ENCODE results near the gene PRSS27.
"Not testable (repeated sequence)": the region's sequence is repeated elsewhere in the genome, so short reads cannot be mapped to it uniquely, and the experiment has no call there.

Gene PRSS27

GRCh38 chr16:2721634-2722173 is 1.7 kb upstream of the PRSS27 start:
- not testable (repeated sequence) for DNase-seq

DNA sequence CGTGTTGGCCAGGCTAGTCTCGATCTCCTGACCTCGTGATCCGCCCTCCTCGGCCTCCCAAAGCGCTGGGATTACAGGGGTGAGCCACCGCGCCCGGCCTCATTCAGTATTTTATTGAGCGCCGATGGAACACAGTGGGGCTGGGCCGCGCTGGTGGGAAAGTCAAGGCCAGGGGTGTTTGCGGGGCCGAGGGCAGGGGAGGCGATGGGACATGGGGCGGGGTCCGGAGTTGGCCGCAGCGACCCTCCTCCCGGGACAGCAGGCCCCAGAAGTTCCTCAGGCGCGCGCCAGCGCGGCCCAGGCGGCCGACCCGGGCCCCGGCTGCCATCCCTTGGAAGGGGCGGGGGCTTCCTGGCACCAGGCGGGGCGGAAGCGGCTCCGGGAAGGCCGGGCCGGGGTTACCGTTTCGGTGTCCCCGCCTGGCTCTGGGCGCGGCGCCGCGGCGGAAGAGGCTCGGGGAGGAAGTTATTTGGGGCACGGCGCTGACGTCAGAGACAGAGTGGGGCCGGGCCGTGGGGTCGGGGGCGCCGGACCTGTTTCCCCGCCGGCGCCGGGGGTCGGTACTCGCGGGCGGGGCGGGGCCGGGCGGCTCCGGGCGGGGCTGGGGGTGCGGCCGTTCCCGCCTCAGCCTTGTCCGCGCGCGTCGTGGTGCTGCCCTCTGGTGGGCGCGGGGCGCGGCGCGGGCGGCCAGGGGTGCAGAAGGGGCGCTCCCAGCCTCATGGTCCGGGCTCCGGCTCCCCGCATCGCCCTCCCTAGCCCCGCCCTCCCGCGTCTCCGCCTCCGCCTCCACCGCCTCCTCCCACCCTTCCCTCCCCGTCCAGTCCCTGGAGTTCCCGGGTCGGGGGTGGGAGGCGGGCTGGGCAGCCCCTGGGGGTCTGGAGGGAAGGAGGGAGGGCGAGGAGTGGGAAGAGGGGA is 952 bp upstream of the PRSS27 start:
- DNase-seq = peak; percentile 80 to 82 (median 81)

GRCh38 chr16:2719328-2720063 is 528 bp downstream of the PRSS27 start:
- no peak for DNase-seq

- DNase-seq = no peak
Measured at GRCh38 chr16:2717383-2718263, 2.4 kb downstream of the PRSS27 start.

DNA sequence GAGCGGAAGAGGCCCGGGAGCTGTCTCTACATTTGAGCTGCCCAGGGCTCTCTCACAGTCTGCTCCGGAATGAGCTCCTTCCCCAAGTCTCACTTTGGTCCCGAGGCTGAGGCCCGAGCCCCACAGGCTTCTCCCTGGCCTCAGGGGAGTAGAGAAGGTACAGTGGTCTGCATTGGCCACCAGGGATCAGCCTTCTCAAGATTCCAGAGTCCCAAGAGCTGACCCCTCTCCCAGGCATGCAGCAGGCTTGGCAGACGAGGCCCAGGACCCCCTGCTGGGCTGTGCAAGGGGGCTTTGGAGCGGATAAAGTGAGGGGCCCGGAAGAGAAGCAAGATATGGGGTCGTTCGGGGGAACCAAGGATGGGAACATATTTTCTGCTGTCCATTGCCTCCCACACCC is 3.1 kb downstream of the PRSS27 start:
- no peak for DNase-seq

DNA sequence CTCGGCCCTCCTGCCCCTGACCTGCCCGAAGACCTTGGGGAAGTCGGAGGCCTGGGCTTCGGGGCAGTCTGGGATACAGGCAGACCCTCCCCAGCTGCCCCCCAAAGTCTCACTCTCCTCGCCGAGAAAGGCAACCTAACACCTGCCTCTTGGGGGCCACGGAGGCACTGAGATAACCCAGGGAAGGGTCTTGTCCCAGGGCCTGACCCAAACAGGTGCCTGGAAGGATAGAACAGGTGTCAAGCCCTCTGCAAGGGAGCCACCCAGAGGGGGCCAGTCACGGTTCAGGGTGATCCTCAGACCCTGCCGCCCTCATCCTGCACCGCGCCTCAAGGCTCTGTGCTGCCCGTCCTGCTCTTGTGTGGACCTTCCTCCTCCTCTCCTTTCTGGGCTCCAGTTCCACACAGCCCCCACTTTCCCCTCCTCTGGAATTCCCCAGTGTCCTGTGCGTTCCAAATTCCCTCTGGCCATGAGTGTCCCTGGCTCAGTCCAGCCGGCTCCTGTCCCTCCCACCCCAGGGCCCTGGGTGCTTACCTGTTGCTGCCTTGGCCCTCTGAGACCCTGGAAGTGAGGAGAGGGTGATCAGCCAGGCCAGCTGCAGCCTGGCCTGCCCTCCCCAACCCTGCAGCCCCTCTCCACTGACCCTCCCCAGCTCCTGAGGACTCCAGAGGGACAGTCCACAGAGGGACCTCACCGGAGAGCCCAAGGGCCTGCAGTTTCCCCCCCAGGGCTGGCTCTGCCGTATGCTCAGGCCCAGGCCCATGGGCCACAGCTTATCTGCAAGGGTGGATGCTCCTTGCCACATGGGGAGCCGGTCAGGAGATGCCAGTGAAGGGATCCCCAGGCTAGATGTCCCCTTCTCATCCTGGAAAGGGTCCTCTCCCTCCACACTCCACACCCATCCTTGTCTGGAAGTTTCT is 3.8 kb downstream of the PRSS27 start:
- DNase-seq = no peak

GRCh38 chr16:2715519-2715918 is 4.5 kb downstream of the PRSS27 start:
- DNase-seq = peak; percentile 52 to 71 (median 64)

- no peak for DNase-seq
Measured at GRCh38 chr16:2715064-2715463, 5.0 kb downstream of the PRSS27 start.

DNA sequence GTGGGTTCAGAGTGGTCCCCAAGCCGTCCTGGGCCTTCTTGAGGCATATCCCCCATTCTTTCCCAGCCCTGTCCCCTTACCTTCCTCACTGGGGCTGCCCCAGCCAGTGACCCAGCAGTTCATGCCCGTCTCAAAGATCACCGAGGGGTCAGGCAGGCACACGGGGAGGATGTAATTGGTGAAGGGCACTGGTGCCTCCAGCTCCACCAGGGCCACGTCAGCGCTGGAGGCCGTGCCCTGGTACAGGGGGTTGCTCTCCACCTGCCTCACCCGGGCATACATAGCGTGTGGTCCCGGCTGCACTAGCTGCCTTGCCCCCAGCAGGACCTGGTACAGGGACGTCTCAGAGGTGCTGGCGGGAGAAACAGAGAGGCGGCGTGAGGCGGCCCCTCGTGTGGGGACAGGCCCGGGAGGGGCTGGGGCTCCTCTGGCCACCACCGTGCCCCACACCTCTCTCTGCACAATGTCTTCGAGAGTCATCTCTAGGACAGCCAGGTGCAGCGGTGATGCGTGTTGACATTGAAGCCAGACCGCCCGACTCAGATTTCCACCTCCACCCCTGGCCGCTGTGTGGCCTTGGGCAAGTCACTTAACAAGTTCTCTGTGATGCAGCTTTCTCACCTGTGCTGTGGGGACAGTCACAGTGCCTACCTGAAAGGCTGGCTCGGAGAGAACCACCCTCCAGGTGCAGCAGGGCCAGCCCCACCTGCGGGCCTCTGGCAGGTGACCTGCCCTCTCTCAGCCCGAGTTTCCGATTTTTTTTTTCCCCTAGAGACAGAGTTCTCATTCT is 5.8 kb downstream of the PRSS27 start:
- no peak for DNase-seq

- DNase-seq = no peak
Measured at GRCh38 chr16:2713523-2713922, 6.5 kb downstream of the PRSS27 start.

- DNase-seq = no peak
Measured at GRCh38 chr16:2712546-2712945, 7.5 kb downstream of the PRSS27 start.

GRCh38 chr16:2712063-2712441 is 8.0 kb downstream of the PRSS27 start:
- no peak for DNase-seq

- DNase-seq = no peak
Measured at GRCh38 chr16:2711370-2712062, 8.5 kb downstream of the PRSS27 start.

GRCh38 chr16:2710711-2711231 is 9.3 kb downstream of the PRSS27 start:
- no peak for DNase-seq

- DNase-seq = no peak
Measured at GRCh38 chr16:2710021-2710710, 9.9 kb downstream of the PRSS27 start.

DNA sequence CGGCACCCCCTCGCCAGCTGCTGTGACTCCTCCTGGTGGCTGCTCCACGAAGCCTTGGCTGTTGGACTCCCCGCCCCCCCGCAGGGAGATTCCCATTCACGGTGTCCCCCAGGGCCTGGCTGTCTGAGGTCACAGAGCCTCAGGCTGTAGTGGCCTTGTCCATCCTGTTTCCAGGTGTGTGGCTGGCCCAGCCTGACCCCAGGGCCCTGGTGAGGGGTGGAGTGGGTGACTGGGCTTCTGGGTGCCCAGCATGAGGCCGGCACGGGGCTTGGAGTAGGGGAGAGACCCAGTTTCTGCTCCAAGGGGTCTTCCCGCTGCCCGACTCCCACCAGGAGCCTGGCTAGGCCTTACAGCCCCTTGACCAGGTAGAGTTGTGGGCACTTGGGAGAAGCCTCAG is 10.4 kb downstream of the PRSS27 start:
- DNase-seq = no peak

DNA sequence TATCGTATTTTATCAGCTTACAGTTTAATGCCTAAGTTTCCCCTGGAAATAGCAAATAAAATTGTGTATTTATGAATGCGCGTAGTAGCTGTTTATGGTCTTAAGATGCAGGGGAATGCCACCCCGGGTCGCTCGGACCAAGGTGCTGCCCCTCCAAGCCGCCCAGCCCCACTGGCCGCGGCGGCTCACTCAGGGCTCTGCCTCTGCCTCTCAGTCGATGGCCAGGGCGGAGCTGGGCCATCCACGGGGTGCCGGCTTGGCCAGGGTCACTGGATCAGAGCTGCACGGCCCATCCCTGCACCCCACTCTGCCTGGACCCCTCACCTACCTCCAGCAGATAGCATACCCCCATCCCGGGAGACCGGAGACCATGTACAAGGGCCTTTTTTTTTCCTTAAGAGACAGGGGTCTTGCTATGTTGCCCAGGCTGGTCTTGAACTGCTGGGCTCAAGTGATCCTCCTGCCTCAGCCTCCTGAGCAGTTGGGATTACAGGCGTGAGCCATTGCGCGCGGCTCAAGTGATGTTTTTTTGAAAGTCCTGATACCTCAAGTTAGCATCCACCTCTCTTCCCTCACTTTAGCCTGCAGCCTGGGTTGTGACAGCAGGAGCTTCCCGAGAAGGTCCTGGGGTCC is 11.0 kb downstream of the PRSS27 start:
- DNase-seq = no peak

DNA sequence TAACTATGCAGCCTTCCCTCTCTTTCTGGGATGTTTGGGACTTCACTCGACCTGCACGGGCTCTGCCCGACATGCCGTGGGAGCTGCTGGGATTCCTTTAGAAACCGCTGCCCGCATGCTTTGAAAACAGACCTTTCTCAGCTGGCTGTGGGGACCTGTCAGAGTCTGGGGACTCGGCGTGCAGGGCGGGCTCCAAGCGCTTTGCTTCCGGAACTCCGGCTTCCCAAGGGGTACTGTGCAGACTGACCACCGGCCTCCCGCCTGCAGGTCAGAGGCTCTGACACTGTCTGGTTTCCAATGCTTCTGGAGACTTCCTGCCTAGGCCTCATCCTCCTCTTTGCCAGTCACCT is 11.8 kb downstream of the PRSS27 start:
- no peak for DNase-seq

All from activated CD4-positive, CD25-positive, alpha-beta regulatory T cell (primary cell).